Measurements from ENCODE around the gene FAHD2B. TPM values are rescaled to one million over a fixed set of nuclear protein-coding genes. Genes with fewer than 3 reads are reported as not detected.
"Not testable (repeated sequence)": the region's sequence is repeated elsewhere in the genome, so short reads cannot be mapped to it uniquely, and the experiment has no call there.

The FAHD2B gene
- total RNA-seq, 1 experiment from 2014 or later, result 34.5 TPM

DNA sequence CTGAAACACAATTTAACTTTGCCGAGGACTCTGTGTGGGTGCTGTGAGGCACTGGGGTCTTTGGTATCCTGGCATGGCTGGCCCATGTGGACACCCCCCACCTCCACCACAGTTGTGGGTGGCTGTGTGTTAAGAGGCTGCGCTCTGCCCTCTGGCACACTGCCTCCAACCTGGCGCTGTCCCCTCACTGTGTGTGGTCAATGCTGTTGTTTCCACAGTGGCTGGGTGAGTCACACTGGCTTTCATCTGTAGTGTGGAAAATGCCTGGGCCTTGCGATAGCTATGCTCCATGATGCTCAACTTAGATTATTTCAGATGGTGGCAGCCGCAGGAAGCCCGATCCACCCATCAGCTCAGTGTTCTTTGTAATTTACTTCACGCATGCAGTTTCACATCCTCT lies 9.6 kb downstream of the FAHD2B start:
- not testable (repeated sequence) for H3K4me1 Mint-ChIP-seq; H3T11ph ChIP-seq (ENCODE audit: low read length); H2BK20ac ChIP-seq (ENCODE audit: low read depth, low read length, poor library complexity, severe bottlenecking); H3K56ac ChIP-seq (ENCODE audit: insufficient read length, low read depth, low read length); H2AK5ac ChIP-seq (ENCODE audit: insufficient read length, low read length); H3K23ac ChIP-seq (ENCODE audit: insufficient read length, low read depth, low read length); H2BK5ac ChIP-seq (ENCODE audit: insufficient read length, low read length); H3K4me2 ChIP-seq (ENCODE audit: insufficient read depth, insufficient read length, low read length); H3K9me3 Mint-ChIP-seq; H3K9me3 ChIP-seq (ENCODE audit: control insufficient read depth, low read depth, low read length); H4K5ac ChIP-seq (ENCODE audit: insufficient read length, low read depth, low read length); H4K91ac ChIP-seq (ENCODE audit: insufficient read length, low read depth, low read length); H2BK15ac ChIP-seq (ENCODE audit: low read depth, low read length); H2AFZ ChIP-seq (ENCODE audit: low read length); H3K4me1 ChIP-seq (ENCODE audit: insufficient read depth, low read length); H2BK12ac ChIP-seq (ENCODE audit: insufficient read length, low read depth, low read length); H3K27ac ChIP-seq (ENCODE audit: insufficient read length, low read depth, low read length); H3K79me1 ChIP-seq (ENCODE audit: insufficient read depth, low read depth, low read length, poor library complexity, severe bottlenecking); H3K18ac ChIP-seq (ENCODE audit: insufficient read length, low read depth, low read length); H3K14ac ChIP-seq (ENCODE audit: insufficient read depth, low read length); H4K8ac ChIP-seq (replicated peaks; ENCODE audit: insufficient read length, low read depth, low read length); H3K27me3 ChIP-seq (ENCODE audit: insufficient read depth, low read length); H3K27me3 Mint-ChIP-seq (ENCODE audit: low read depth); H3K27ac Mint-ChIP-seq; H3K79me2 ChIP-seq (ENCODE audit: insufficient read depth, low read length); H2BK120ac ChIP-seq (ENCODE audit: low read depth, low read length, poor library complexity, severe bottlenecking); H3K4me3 Mint-ChIP-seq; H4K20me1 ChIP-seq (ENCODE audit: control insufficient read depth, insufficient read depth, insufficient read length); H3K23me2 ChIP-seq (ENCODE audit: insufficient read length, low read depth, low read length, poor library complexity, severe bottlenecking); DNase-seq; H3K4ac ChIP-seq (ENCODE audit: low read depth, low read length); H3K9ac ChIP-seq (ENCODE audit: extremely low read depth, insufficient read length, low read length)
- WGBS (ENCODE audit: extremely low coverage, insufficient read length, low lambda C conversion rate), result no CpG with 5 or more reads among the region's 7 CpGs
- peaks cover 3 to 28% (median 15%) of the 10 kb centered on the region in 3 experiments; a peak in 6 of 7 replicates for H3K36me3 Mint-ChIP-seq (ENCODE audit: insufficient read depth in 1 of 3, low read depth in 3 of 3)

GRCh38 chr2:97083516-97083915 lies 11.2 kb downstream of the FAHD2B start:
- not testable (repeated sequence) for H3K4ac ChIP-seq (ENCODE audit: low read depth, low read length); H2BK20ac ChIP-seq (ENCODE audit: low read depth, low read length, poor library complexity, severe bottlenecking); H3T11ph ChIP-seq (ENCODE audit: low read length); H2BK12ac ChIP-seq (ENCODE audit: insufficient read length, low read depth, low read length); H3K4me3 Mint-ChIP-seq; H3K27ac Mint-ChIP-seq; H3K9me3 ChIP-seq (ENCODE audit: control insufficient read depth, low read depth, low read length); H3K23me2 ChIP-seq (ENCODE audit: insufficient read length, low read depth, low read length, poor library complexity, severe bottlenecking); H2AFZ ChIP-seq (ENCODE audit: low read length); H3K56ac ChIP-seq (ENCODE audit: insufficient read length, low read depth, low read length); H3K23ac ChIP-seq (ENCODE audit: insufficient read length, low read depth, low read length); H2BK120ac ChIP-seq (ENCODE audit: low read depth, low read length, poor library complexity, severe bottlenecking); H3K79me2 ChIP-seq (ENCODE audit: insufficient read depth, low read length); H4K91ac ChIP-seq (ENCODE audit: insufficient read length, low read depth, low read length); H3K14ac ChIP-seq (ENCODE audit: insufficient read depth, low read length); DNase-seq; H3K4me1 Mint-ChIP-seq; H3K27me3 ChIP-seq (ENCODE audit: insufficient read depth, low read length); H3K27me3 Mint-ChIP-seq (ENCODE audit: low read depth); H4K20me1 ChIP-seq (ENCODE audit: control insufficient read depth, insufficient read depth, insufficient read length); H3K9ac ChIP-seq (ENCODE audit: extremely low read depth, insufficient read length, low read length); H4K5ac ChIP-seq (ENCODE audit: insufficient read length, low read depth, low read length); H4K8ac ChIP-seq (replicated peaks; ENCODE audit: insufficient read length, low read depth, low read length); H2AK5ac ChIP-seq (ENCODE audit: insufficient read length, low read length); H2BK5ac ChIP-seq (ENCODE audit: insufficient read length, low read length); H3K79me1 ChIP-seq (ENCODE audit: insufficient read depth, low read depth, low read length, poor library complexity, severe bottlenecking); H3K4me2 ChIP-seq (ENCODE audit: insufficient read depth, insufficient read length, low read length); H3K4me1 ChIP-seq (ENCODE audit: insufficient read depth, low read length); H3K9me3 Mint-ChIP-seq; H3K27ac ChIP-seq (ENCODE audit: insufficient read length, low read depth, low read length); H2BK15ac ChIP-seq (ENCODE audit: low read depth, low read length); H3K18ac ChIP-seq (ENCODE audit: insufficient read length, low read depth, low read length)
- peaks cover 3 to 25% (median 15%) of the 10 kb centered on the region in 3 experiments; a peak in 6 of 7 replicates for H3K36me3 Mint-ChIP-seq (ENCODE audit: insufficient read depth in 1 of 3, low read depth in 3 of 3)
- no CpG with 5 or more reads among the region's 7 CpGs for WGBS (ENCODE audit: extremely low coverage, insufficient read length, low lambda C conversion rate)
